Adrenal gland (tissue), 12 donors: ENCODE results near the gene RBMX2. TPM values are rescaled to one million over a fixed set of nuclear protein-coding genes. Genes with fewer than 3 reads are reported as not detected.

Experiments
- DNase-seq, 7 donors: peaks; one replicate each; pipeline ENCODE4 v3.0.0-alpha.2; 2019 to 2020
- H3K27ac ChIP-seq, 5 donors: fragments of 200-600 bp; sonication (generic) in 4 of 5; 1 replicate in 3 of 5; 2 replicates in 2 of 5; pipeline versions ENCODE4 v1.5.1 to v1.8.0; 2016 to 2020; ENCODE audit warnings: mild to moderate bottlenecking in 1 of 5
- H3K27me3 ChIP-seq: fragments of 200-600 bp; 2 replicates; pipeline ENCODE4 v1.8.0; 2021
- H3K36me3 ChIP-seq, 2 donors: fragments of 200-600 bp; replicated peaks in 1 of 2; 1 replicate in 1 of 2; 2 replicates in 1 of 2; pipeline versions ENCODE4 v1.5.1 to v1.8.0; 2018 to 2022
- H3K4me1 ChIP-seq, 2 donors: fragments of 200-600 bp; replicated peaks in 1 of 2; 1 replicate in 1 of 2; 2 replicates in 1 of 2; pipeline versions ENCODE4 v1.5.1 to v1.8.0; 2018 to 2021
- H3K4me3 ChIP-seq, 4 donors: fragments of 200-600 bp; sonication (generic) in 3 of 4; one replicate each; pipeline ENCODE4 v1.5.1; 2016 to 2018
- H3K9me3 ChIP-seq, 3 donors: fragments of 200-600 bp; sonication (generic) in 1 of 3; replicated peaks in 1 of 3; 1 replicate in 2 of 3; 2 replicates in 1 of 3; pipeline versions ENCODE4 v1.5.1 to v1.8.0; 2016 to 2021
- CTCF ChIP-seq, 6 experiments: fragments of 450-650 bp in 4 of 6; fragments of 200-600 bp in 2 of 6; sonication (generic) in 1 of 6; IDR thresholded peaks; 1 replicate in 5 of 6; 2 replicates in 1 of 6; pipeline versions ENCODE4 v1.5.1 to v1.8.0; 2016 to 2021; ENCODE audit warnings: antibody characterized with exemption in 6 of 6, mild to moderate bottlenecking in 2 of 6, moderate library complexity in 1 of 6
- POLR2A ChIP-seq, 2 donors: fragments of 450-650 bp; IDR thresholded peaks; one replicate each; pipeline ENCODE4 v1.6.1; 2017; ENCODE audit warnings: antibody characterized with exemption in 2 of 2, mild to moderate bottlenecking in 2 of 2, moderate library complexity in 1 of 2
- WGBS, 4 donors: extraction: QIAGEN DNeasy Blood & Tissue Kit in 2 of 4; methylation state at CpG; one replicate each; pipeline versions ENCODE4 v1.1.5 to v1.1.7; 2013 to 2017; 5-methylcytosine and 5-hydroxymethylcytosine counted together
- intact Hi-C, 2 donors: fragments of 100-400 bp; cut with DNase I; formaldehyde crosslinking; loops; one replicate each; pipeline versions ENCODE4 v1.14.1 to v1.15.0; 2022 to 2023
- polyA plus RNA-seq, 3 donors: library from polyadenylated mRNA; stranded (reverse); fragments of 200-250 nt in 2 of 3; fragments of 350-450 nt in 1 of 3; fragmentation: Illumina TruSeq in 1 of 3; extraction: RNeasy Lipid Tissue Mini Kit (QIAGEN cat#74804) in 1 of 3; gene quantifications; one replicate each; pipeline ENCODE4 v1.2.3, GENCODE V29; 2013 to 2014
- total RNA-seq, 9 donors: library from RNA; depleted of rRNA in 4 of 9; stranded (reverse); fragments of >200 nt in 4 of 9; fragments of 120-200 nt in 1 of 9; fragmentation: NEBNext Ultra II Directional in 1 of 9; extraction: Animal tissue kit (Norgen Biotek cat#: 25700) in 1 of 9; gene quantifications; one replicate each; pipeline versions ENCODE4 v1.1.0 to v1.2.4, GENCODE V29; 2013 to 2023
- donor health status: healthy with polysubstance abuse.
- donor health status: Bipolar disorder and iron deficiency.
- donor health status: DM: yes; HTN: yes; CAD: no.
- donor health status: DM: no; HTN: no; CAD: no.
- donor health status: DM: no; HTN: no; CAD: no.
- donor health status: DM: yes; HTN: yes; CAD: no.

RBMX2 gene
- total and polyA plus RNA-seq, 12 donors = 8.0 to 42.1 (median 18.1) TPM

GRCh38 chrX:130378024-130378669, 23.6 kb upstream of the RBMX2 start:
- Histone ChIP-seq H3K4me1 (no peaks in the 10 kb centered on the region), H3K36me3 (no peaks in the 10 kb centered on the region), H3K27me3 (peaks cover 3% of the 10 kb centered on the region), H3K4me3 (no peak overlapping the region), H3K9me3 (no peaks in the 10 kb centered on the region), H3K27ac (no peak overlapping the region)
- WGBS, 4 donors = 37 to 76% (median 52%) methylated on average over 5 of the region's 5 CpGs
- intact Hi-C loops = no loop called here
- DNase-seq = no peak
- TF ChIP-seq CTCF (IDR thresholded peaks at IDR 0.05) (no peak), POLR2A (IDR thresholded peaks at IDR 0.05) (no peak)

GRCh38 chrX:130385520-130385919, 16.3 kb upstream of the RBMX2 start, which contains the start of gene GPR119:
TSS of gene GPR119 (minus strand) at chrX:130385674. CDS start at chrX:130385447, 227 bp downstream.
- intact Hi-C loops = no loop called here
- Histone ChIP-seq H3K4me3 (no peak within 1 kb of the TSS), H3K9me3 (no peaks in the 10 kb centered on the region), H3K27ac (no peak within 1 kb of the TSS), H3K4me1 (no peaks in the 10 kb centered on the region), H3K27me3 (peaks cover 13% of the 10 kb centered on the region), H3K36me3 (no peaks in the 10 kb centered on the region)
- peak in 4 of 7 donors; percentile 13 to 22 (median 16) for DNase-seq
- no peak for TF ChIP-seq POLR2A (IDR thresholded peaks at IDR 0.05)
- no peak for TF ChIP-seq CTCF (IDR thresholded peaks at IDR 0.05)
- 55 to 69% (median 57%) methylated on average over 4 of the region's 4 CpGs for WGBS, 4 donors

- 56 to 73% (median 65%) methylated on average over 5 of the region's 5 CpGs for WGBS, 4 donors
- Histone ChIP-seq H3K27me3 (peaks cover 13% of the 10 kb centered on the region), H3K27ac (no peak overlapping the region), H3K4me3 (no peak overlapping the region), H3K9me3 (no peaks in the 10 kb centered on the region), H3K4me1 (no peaks in the 10 kb centered on the region), H3K36me3 (no peaks in the 10 kb centered on the region)
- TF ChIP-seq POLR2A (IDR thresholded peaks at IDR 0.05) = no peak
- TF ChIP-seq CTCF (IDR thresholded peaks at IDR 0.05) = no peak
- no peak for DNase-seq
- intact Hi-C loops = no loop called here
Observed at GRCh38 chrX:130386408-130386808, 15.4 kb upstream of the RBMX2 start.

- Histone ChIP-seq H3K4me3 (no peak overlapping the region), H3K27ac (no peak overlapping the region), H3K27me3 (peaks cover 27% of the 10 kb centered on the region), H3K9me3 (no peaks in the 10 kb centered on the region), H3K4me1 (no peaks in the 10 kb centered on the region), H3K36me3 (no peaks in the 10 kb centered on the region)
- intact Hi-C loops = loop anchor here in 1 of 2 donors (10.0 kb wide), 1 partner anchor 521 kb away; no protein-coding TSS in a partner anchor
- TF ChIP-seq POLR2A (IDR thresholded peaks at IDR 0.05) = no peak
- TF ChIP-seq CTCF (IDR thresholded peaks at IDR 0.05) = peak; percentile 41 to 72 (median 51)
- peak; percentile 29 to 62 (median 49) for DNase-seq
- WGBS, 4 donors = 27 to 37% (median 33%) methylated on average over 5 of the region's 5 CpGs
Observed at GRCh38 chrX:130393451-130394074, 8.2 kb upstream of the RBMX2 start.
